PC-9 (cell line): ENCODE data around the gene P2RX7.

Source experiments
- EZH2 ChIP-seq: fragments of 200-600 bp; sonication (generic); IDR thresholded peaks from 2 replicates; pipeline ENCODE4 v1.8.0; 2017; ENCODE audit warnings: antibody characterized with exemption, low read depth
- TF ChIP-seq, protein P1 (sequence below): fragments of 200-600 bp; sonication (generic); conservative IDR thresholded peaks from 2 replicates; pipeline ENCODE4 v1.6.1; 2017; ENCODE audit warnings: mixed run types, antibody characterized with exemption, mild to moderate bottlenecking, moderate library complexity

DNA sequence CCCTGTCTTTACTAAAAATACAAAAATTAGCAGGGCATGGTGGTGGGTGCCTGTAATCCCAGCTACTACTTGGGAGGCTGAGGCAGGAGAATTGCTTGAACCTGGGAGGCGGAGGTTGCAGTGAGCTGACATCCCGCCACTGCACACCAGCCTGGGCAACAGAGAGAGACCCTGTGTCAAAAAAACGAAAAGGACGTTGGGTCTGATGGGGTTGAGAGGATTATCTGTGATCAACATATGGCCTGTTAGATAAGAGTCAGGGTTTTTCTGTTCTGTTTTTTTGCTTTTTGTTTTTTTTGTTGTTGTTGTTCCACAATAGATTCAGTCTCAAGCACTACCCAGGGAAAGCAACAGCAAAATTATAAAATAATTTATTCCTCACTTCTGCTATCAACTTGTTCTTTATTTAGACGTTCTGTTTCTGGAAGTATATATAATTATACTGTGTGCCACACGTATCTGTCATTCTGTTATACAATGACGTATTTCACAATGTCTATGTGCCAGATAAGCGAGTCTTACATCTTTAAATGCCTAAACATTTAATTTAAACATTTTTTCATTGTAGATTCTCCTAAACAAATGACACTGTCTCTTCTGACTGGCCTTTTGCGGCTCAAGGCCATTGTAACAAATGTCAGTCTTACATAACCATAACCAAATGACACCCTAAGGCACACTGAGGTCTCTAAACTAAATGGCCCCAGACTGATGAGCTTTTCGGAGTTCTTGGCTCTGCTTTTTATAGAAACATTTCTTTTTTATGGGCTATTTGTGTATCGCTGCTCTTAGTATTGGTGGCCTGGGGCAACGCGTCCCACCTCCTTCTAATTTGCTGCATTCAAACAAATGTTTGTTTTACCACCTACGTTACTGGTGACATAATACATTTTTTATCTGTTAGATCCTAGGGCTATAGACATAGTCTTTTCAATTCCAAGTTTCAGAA is 70.0 kb downstream of the P2RX7 start:
- TF ChIP-seq, protein P1, sequence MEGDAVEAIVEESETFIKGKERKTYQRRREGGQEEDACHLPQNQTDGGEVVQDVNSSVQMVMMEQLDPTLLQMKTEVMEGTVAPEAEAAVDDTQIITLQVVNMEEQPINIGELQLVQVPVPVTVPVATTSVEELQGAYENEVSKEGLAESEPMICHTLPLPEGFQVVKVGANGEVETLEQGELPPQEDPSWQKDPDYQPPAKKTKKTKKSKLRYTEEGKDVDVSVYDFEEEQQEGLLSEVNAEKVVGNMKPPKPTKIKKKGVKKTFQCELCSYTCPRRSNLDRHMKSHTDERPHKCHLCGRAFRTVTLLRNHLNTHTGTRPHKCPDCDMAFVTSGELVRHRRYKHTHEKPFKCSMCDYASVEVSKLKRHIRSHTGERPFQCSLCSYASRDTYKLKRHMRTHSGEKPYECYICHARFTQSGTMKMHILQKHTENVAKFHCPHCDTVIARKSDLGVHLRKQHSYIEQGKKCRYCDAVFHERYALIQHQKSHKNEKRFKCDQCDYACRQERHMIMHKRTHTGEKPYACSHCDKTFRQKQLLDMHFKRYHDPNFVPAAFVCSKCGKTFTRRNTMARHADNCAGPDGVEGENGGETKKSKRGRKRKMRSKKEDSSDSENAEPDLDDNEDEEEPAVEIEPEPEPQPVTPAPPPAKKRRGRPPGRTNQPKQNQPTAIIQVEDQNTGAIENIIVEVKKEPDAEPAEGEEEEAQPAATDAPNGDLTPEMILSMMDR: no peak
- TF ChIP-seq EZH2: no peak
